ENCODE measurements around the gene PLCB4.

PLCB4 gene

GRCh38 chr20:9388160-9388812 is 319.4 kb downstream of the PLCB4 start:
- no peak for TF ChIP-seq SIN3A (IDR thresholded peaks at IDR 0.05; ENCODE audit: borderline replicate concordance, insufficient read depth, low read length)

DNA sequence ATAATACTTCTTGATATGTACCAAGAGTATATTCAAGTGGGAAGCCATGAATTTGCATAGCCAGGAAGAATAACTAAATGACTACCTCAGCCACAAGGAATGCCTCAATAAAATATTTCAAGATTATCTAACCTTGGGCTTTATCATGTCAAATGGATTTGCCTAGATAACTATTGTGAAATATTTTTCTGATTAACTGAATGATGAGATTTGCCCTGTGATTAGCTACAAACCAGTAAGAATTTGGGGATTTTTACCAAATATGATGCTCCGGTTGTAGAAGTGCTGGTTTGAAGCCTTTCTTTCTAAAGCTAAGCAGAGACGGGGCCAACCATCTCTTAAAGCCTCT is 319.9 kb downstream of the PLCB4 start:
- no peak for TF ChIP-seq TAF1 (IDR thresholded peaks at IDR 0.05; ENCODE audit: borderline replicate concordance, insufficient read depth, low read length)
- TF ChIP-seq POLR2AphosphoS5 (IDR thresholded peaks at IDR 0.05; ENCODE audit: low read depth, low read length) = no peak
- no peak for TF ChIP-seq SIN3A (IDR thresholded peaks at IDR 0.05; ENCODE audit: borderline replicate concordance, insufficient read depth, low read length)
- TF ChIP-seq FOXP2 (optimal IDR thresholded peaks at IDR 0.05; ENCODE audit: borderline replicate concordance, extremely low read depth, extremely low read length, insufficient read depth) = no peak
- TF ChIP-seq, protein P1, sequence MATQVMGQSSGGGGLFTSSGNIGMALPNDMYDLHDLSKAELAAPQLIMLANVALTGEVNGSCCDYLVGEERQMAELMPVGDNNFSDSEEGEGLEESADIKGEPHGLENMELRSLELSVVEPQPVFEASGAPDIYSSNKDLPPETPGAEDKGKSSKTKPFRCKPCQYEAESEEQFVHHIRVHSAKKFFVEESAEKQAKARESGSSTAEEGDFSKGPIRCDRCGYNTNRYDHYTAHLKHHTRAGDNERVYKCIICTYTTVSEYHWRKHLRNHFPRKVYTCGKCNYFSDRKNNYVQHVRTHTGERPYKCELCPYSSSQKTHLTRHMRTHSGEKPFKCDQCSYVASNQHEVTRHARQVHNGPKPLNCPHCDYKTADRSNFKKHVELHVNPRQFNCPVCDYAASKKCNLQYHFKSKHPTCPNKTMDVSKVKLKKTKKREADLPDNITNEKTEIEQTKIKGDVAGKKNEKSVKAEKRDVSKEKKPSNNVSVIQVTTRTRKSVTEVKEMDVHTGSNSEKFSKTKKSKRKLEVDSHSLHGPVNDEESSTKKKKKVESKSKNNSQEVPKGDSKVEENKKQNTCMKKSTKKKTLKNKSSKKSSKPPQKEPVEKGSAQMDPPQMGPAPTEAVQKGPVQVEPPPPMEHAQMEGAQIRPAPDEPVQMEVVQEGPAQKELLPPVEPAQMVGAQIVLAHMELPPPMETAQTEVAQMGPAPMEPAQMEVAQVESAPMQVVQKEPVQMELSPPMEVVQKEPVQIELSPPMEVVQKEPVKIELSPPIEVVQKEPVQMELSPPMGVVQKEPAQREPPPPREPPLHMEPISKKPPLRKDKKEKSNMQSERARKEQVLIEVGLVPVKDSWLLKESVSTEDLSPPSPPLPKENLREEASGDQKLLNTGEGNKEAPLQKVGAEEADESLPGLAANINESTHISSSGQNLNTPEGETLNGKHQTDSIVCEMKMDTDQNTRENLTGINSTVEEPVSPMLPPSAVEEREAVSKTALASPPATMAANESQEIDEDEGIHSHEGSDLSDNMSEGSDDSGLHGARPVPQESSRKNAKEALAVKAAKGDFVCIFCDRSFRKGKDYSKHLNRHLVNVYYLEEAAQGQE (IDR thresholded peaks at IDR 0.05; ENCODE audit: insufficient read depth in 1 of 2, low read depth in 2 of 2, low read length in 2 of 2) = no peak

- TF ChIP-seq SIN3A (IDR thresholded peaks at IDR 0.05; ENCODE audit: borderline replicate concordance, insufficient read depth, low read length) (no peak), TAF1 (IDR thresholded peaks at IDR 0.05; ENCODE audit: borderline replicate concordance, insufficient read depth, low read length) (no peak), FOXP2 (optimal IDR thresholded peaks at IDR 0.05; ENCODE audit: borderline replicate concordance, extremely low read depth, extremely low read length, insufficient read depth) (no peak), POLR2AphosphoS5 (IDR thresholded peaks at IDR 0.05; ENCODE audit: low read depth, low read length) (no peak)
- TF ChIP-seq, protein P1 (IDR thresholded peaks at IDR 0.05; ENCODE audit: insufficient read depth in 1 of 2, low read depth in 2 of 2, low read length in 2 of 2) = no peak
These were observed 320.5 kb downstream of the PLCB4 start for GRCh38 chr20:9389346-9389745.

- TF ChIP-seq POLR2AphosphoS5 (IDR thresholded peaks at IDR 0.05; ENCODE audit: low read depth, low read length) (no peak), TAF1 (IDR thresholded peaks at IDR 0.05; ENCODE audit: borderline replicate concordance, insufficient read depth, low read length) (no peak), FOXP2 (optimal IDR thresholded peaks at IDR 0.05; ENCODE audit: borderline replicate concordance, extremely low read depth, extremely low read length, insufficient read depth) (no peak), SIN3A (IDR thresholded peaks at IDR 0.05; ENCODE audit: borderline replicate concordance, insufficient read depth, low read length) (no peak)
- TF ChIP-seq, protein P1 (IDR thresholded peaks at IDR 0.05; ENCODE audit: insufficient read depth in 1 of 2, low read depth in 2 of 2, low read length in 2 of 2) = no peak
These were observed 321.6 kb downstream of the PLCB4 start for GRCh38 chr20:9390441-9390840.

DNA sequence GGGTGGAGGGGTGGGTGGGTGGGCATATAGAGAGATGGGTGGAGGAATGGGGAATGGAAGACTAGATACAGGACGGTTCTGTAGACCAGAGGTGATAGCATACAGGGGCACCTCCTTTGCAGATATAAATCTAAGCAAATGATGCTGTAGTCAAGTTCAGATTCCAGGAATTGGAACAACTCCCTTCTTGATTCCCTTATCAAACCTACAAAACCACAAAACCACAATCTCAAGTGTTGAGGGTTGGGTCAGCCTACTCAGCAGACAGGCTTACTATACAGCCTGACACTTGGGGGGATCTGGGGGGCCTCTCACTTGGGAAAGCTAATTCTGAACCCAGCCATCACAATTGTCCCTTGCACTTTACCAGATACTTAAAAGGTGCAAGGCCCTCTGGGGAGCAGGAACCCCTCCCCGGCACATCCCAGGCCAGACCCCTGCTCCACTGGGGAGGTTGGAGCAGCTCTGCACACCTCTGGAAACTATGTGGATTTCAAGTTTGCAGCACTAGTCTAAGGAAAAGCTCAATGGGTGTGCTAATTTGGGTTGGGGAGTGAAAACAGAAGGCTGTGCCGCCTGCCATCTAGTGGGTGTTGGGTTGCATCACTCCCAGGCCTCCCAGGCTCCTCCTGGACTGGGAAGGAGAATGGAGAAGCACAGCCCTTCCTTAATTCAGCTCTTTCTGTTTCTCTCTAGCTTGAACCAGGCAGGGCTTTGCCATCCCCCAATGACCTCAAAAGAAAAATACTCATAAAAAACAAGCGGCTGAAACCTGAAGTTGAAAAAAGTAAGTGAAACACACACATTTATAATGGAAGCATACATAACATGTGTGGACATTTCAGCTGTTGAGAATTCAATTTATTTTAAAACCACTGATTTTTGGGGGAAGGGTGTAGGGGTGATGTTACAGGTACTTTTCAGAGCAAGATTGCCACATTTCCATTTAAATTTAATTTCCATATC is 324.3 kb downstream of the PLCB4 start:
- TF ChIP-seq FOXP2 (optimal IDR thresholded peaks at IDR 0.05; ENCODE audit: borderline replicate concordance, extremely low read depth, extremely low read length, insufficient read depth) = no peak
- TF ChIP-seq TAF1 (IDR thresholded peaks at IDR 0.05; ENCODE audit: borderline replicate concordance, insufficient read depth, low read length) = no peak
- TF ChIP-seq SIN3A (IDR thresholded peaks at IDR 0.05; ENCODE audit: borderline replicate concordance, insufficient read depth, low read length) = no peak
- TF ChIP-seq POLR2AphosphoS5 (IDR thresholded peaks at IDR 0.05; ENCODE audit: low read depth, low read length) = no peak
- TF ChIP-seq, protein P1 (IDR thresholded peaks at IDR 0.05; ENCODE audit: insufficient read depth in 1 of 2, low read depth in 2 of 2, low read length in 2 of 2) = no peak

Measured in PFSK-1 (cell line).